WTC11 (cell line): ENCODE measurements around the gene PRRC2B.

Experiments
- CTCF ChIP-seq: fragments of 200-600 bp; IDR thresholded peaks from 2 replicates; pipeline ENCODE4 v1.8.0; 2022; ENCODE audit warnings: antibody characterized with exemption
- ESRRA ChIP-seq: sonication (generic); formaldehyde crosslinking; IDR thresholded peaks from 2 replicates; pipeline ENCODE4 v1.8.1; 2022; ENCODE audit warnings: mild to moderate bottlenecking, missing genetic modification reagents, borderline replicate concordance
- OVOL2 ChIP-seq: fragments of 250-450 bp; sonication (Bioruptor Pico); IDR thresholded peaks from 2 replicates; pipeline ENCODE4 v1.9.0; 2021; ENCODE audit warnings: mild to moderate bottlenecking, borderline replicate concordance
- TP53 ChIP-seq: sonication (generic); formaldehyde crosslinking; IDR thresholded peaks from 2 replicates; pipeline ENCODE4 v1.8.1; 2023; ENCODE audit warnings: mild to moderate bottlenecking, missing genetic modification reagents
- ZBTB21 ChIP-seq: sonication (generic); formaldehyde crosslinking; IDR thresholded peaks from 2 replicates; pipeline ENCODE4 v1.8.1; 2023; ENCODE audit warnings: mild to moderate bottlenecking, missing genetic modification reagents, borderline replicate concordance
- TF ChIP-seq, protein P1 (sequence below): sonication (generic); formaldehyde crosslinking; IDR thresholded peaks from 2 replicates; pipeline ENCODE4 v1.8.0; 2022; ENCODE audit warnings: mild to moderate bottlenecking, missing genetic modification reagents

DNA sequence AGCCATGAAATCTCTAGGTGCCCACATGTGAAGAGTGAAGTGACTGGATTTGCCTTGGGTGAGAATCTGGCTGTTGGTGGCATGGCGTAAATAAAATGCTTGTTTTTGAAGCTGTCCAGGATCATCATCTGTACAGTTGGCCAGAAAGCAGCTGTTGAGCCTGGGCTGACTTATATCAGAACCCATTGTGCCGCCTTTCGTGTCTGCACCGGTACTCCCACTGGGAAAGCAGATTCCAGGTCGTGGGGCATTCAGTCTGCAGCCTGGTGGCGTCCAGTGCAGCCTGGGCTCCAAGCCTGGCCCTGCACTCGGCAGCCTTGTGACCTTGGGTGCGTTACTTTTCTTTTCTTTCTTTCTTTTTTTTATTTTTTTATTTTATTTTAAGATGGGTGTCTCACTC is 27.8 kb downstream of the PRRC2B start:
- TF ChIP-seq ESRRA (CRISPR knock-in tag): no peak
- no peak for TF ChIP-seq OVOL2
- no peak for TF ChIP-seq TP53 (CRISPR knock-in tag)
- no peak for TF ChIP-seq CTCF
- no peak for TF ChIP-seq ZBTB21 (CRISPR knock-in tag)
- TF ChIP-seq, protein P1, sequence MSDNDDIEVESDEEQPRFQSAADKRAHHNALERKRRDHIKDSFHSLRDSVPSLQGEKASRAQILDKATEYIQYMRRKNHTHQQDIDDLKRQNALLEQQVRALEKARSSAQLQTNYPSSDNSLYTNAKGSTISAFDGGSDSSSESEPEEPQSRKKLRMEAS: no peak
